ENCODE results near the gene PPP2R5C. TPM values are rescaled to one million over a fixed set of nuclear protein-coding genes. Genes with fewer than 3 reads are reported as not detected.

PPP2R5C gene
- total RNA-seq, 2 experiments from 2014 or later: 238 to 242 TPM

GRCh38 chr14:101912841-101913240 lies 151.3 kb downstream of the PPP2R5C start:
- Mint-ChIP-seq H3K36me3 (ENCODE audit: low read depth) (peaks cover 28% of the 10 kb centered on the region), H3K4me1 (ENCODE audit: low read depth) (no peaks in the 10 kb centered on the region), H3K9me3 (no peaks in the 10 kb centered on the region), H3K4me3 (no peak overlapping the region), H3K27ac (no peak overlapping the region), H3K27me3 (no peaks in the 10 kb centered on the region)
- DNase-seq (no peak), ATAC-seq (no peak)
- TF ChIP-seq, protein P1, sequence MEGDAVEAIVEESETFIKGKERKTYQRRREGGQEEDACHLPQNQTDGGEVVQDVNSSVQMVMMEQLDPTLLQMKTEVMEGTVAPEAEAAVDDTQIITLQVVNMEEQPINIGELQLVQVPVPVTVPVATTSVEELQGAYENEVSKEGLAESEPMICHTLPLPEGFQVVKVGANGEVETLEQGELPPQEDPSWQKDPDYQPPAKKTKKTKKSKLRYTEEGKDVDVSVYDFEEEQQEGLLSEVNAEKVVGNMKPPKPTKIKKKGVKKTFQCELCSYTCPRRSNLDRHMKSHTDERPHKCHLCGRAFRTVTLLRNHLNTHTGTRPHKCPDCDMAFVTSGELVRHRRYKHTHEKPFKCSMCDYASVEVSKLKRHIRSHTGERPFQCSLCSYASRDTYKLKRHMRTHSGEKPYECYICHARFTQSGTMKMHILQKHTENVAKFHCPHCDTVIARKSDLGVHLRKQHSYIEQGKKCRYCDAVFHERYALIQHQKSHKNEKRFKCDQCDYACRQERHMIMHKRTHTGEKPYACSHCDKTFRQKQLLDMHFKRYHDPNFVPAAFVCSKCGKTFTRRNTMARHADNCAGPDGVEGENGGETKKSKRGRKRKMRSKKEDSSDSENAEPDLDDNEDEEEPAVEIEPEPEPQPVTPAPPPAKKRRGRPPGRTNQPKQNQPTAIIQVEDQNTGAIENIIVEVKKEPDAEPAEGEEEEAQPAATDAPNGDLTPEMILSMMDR (IDR thresholded peaks at IDR 0.05): no peak
- POLR2A ChIA-PET: no interaction called here
- intact Hi-C loops (cut with micrococcal nuclease): no loop called here
- CTCF ChIA-PET: interaction anchor here (1.0 kb wide), 1 partner anchor 9 kb away, joined by 3 read pairs; no protein-coding TSS in a partner anchor

- ATAC-seq: no peak
- Mint-ChIP-seq H3K4me3 (no peak overlapping the region), H3K27ac (no peak overlapping the region), H3K36me3 (ENCODE audit: low read depth) (peaks cover 26% of the 10 kb centered on the region), H3K4me1 (ENCODE audit: low read depth) (no peaks in the 10 kb centered on the region), H3K9me3 (no peaks in the 10 kb centered on the region), H3K27me3 (no peaks in the 10 kb centered on the region)
- intact Hi-C loops (cut with micrococcal nuclease): no loop called here
- TF ChIP-seq, protein P1 (IDR thresholded peaks at IDR 0.05): no peak
- no peak for DNase-seq
- POLR2A ChIA-PET: interaction anchor here (0.9 kb wide), 1 partner anchor 192 kb away, joined by 5 read pairs; no protein-coding TSS in a partner anchor
- CTCF ChIA-PET: interaction anchor here (1.0 kb wide), 1 partner anchor 10 kb away, joined by 3 read pairs; no protein-coding TSS in a partner anchor
Measured at GRCh38 chr14:101914083-101914482, 152.6 kb downstream of the PPP2R5C start.

DNA sequence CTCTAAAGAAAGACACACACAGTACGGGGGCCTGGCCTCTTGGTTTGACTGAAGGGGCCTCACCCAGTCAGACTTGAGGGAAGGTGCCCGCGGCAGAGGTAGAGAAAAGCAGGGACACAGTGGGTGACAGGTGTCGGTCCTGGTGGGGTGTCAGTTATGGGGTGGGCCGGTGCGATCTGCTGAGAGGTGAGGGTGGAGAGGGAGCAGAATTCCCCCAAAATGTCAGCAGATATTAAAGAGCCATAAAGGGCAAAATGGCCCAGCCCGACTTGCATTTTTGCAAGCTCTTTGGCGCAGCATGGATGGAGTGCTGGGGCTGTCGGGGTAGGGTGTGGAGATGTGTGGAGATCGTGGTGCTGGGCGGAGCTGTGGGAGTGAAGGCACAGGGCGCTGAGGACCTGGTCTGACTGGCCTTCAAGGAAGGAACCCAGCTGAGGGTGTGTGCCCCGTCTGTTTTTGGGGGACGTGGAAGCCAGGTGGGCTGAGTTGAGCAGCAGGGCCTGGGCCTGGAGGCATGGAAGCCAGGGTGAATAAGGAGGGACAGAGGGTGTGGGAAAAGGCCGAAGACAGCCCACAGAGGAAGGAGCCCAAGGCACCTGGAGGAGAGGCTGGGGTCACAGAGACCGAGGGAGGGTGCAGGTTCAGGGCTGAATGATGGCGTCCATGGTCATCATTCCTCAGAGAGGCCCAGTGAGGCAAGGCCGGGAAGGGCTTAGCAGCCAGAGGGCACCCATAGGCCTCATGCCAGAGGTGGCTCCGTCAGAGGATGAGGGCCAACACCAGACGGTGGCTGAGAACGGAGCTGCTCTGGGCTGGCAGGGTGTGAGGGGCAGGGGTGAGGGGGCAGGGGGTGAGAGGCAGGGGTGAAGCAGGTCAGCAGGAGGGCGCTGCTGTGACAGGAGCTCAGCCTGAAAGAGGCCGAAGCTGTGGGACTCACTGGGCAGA lies 154.6 kb downstream of the PPP2R5C start:
- H3K36me3 Mint-ChIP-seq (ENCODE audit: low read depth): peaks cover 18% of the 10 kb centered on the region
- ATAC-seq (peak; percentile 17), DNase-seq (no peak)
- no peak overlapping the region for H3K4me3 Mint-ChIP-seq
- H3K9me3 Mint-ChIP-seq: no peaks in the 10 kb centered on the region
- H3K27me3 Mint-ChIP-seq: no peaks in the 10 kb centered on the region
- TF ChIP-seq, protein P1 (IDR thresholded peaks at IDR 0.05): no peak
- CTCF ChIA-PET: no interaction called here
- intact Hi-C loops (cut with micrococcal nuclease): no loop called here
- peak overlapping the region; percentile 76 for H3K27ac Mint-ChIP-seq
- POLR2A ChIA-PET: no interaction called here
- no peaks in the 10 kb centered on the region for H3K4me1 Mint-ChIP-seq (ENCODE audit: low read depth)

DNA sequence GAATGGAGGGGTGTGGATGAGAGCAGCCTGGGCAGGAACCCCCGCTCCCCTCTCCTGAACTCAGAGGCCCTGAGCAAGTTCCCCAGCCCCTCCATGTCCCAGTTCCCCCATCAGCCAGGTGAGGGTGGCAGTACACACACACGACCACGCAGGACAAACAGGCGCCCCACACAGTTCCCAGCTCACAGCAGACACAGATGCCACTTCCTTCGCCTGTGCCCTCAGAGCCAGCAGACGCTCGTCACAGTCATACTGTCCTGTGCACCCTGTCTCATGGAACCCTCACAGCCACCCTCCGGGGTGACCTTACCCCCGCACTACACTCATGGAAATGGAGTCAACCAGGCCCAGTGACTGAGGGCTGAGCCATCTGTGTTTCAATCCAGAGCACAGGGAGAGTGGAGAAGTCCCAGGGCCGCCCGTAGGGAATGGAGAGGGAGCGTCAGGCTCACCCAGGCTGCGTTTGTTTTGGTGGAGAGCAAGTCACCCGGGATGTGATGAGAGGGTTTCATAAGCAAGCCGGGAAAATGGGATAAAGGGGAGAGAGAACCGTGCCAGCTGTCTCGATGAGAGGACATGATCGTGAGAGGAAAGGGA lies 155.4 kb downstream of the PPP2R5C start:
- Mint-ChIP-seq H3K27me3 (no peaks in the 10 kb centered on the region), H3K27ac (peak overlapping the region; percentile 6), H3K36me3 (ENCODE audit: low read depth) (peaks cover 17% of the 10 kb centered on the region), H3K4me1 (ENCODE audit: low read depth) (no peaks in the 10 kb centered on the region), H3K4me3 (no peak overlapping the region), H3K9me3 (no peaks in the 10 kb centered on the region)
- no peak for DNase-seq
- ChIA-PET CTCF (interaction anchor here (1.2 kb wide), 1 partner anchor 146 kb away, joined by 3 read pairs; no protein-coding TSS in a partner anchor), POLR2A (no interaction called here)
- TF ChIP-seq, protein P1 (IDR thresholded peaks at IDR 0.05): no peak
- peak; percentile 37 for ATAC-seq
- intact Hi-C loops (cut with micrococcal nuclease): no loop called here
